HCT116 (cell line): Measurements from ENCODE around the gene PRM2.

Experiments
- CEBPB ChIP-seq: IDR thresholded peaks from 2 replicates; pipeline ENCODE4 v1.6.1; 2012; ENCODE audit warnings: low read depth
- EGR1 ChIP-seq: IDR thresholded peaks from 2 replicates; pipeline ENCODE4 v1.6.1; 2012; ENCODE audit warnings: low read depth
- ELF1 ChIP-seq: IDR thresholded peaks from 2 replicates; pipeline ENCODE4 v1.6.1; 2012; ENCODE audit warnings: low read depth, borderline replicate concordance
- EZH2 ChIP-seq: fragments of 200-600 bp; sonication (generic); IDR thresholded peaks from 2 replicates; pipeline ENCODE4 v1.6.1; 2017; ENCODE audit warnings: antibody characterized with exemption, mixed run types
- EZH2phosphoT487 ChIP-seq: fragments of 200-600 bp; IDR thresholded peaks from 2 replicates; pipeline ENCODE4 v1.6.1; 2018; ENCODE audit warnings: antibody characterized with exemption, borderline replicate concordance
- POLR2A ChIP-seq: IDR thresholded peaks from 2 replicates; pipeline ENCODE4 v1.7.0; 2011; ENCODE audit warnings: borderline replicate concordance; ENCODE audit not compliant: insufficient read depth, insufficient read length; ENCODE audit errors: extremely low read depth
- POLR2AphosphoS5 ChIP-seq: IDR thresholded peaks from 2 replicates; pipeline ENCODE4 v1.6.1; 2011; ENCODE audit warnings: mild to moderate bottlenecking, low read depth, low read length, moderate library complexity
- RAD21 ChIP-seq: IDR thresholded peaks from 2 replicates; pipeline ENCODE4 v1.6.1; 2012; ENCODE audit warnings: low read depth, mild to moderate bottlenecking
- SIN3A ChIP-seq: IDR thresholded peaks from 2 replicates; pipeline ENCODE4 v1.6.1; 2012; ENCODE audit warnings: low read depth
- YY1 ChIP-seq: IDR thresholded peaks from 2 replicates; pipeline ENCODE4 v1.6.1; 2011; ENCODE audit warnings: low read length, low read depth, moderate library complexity, mild to moderate bottlenecking; ENCODE audit not compliant: insufficient replicate concordance; ENCODE audit errors: extremely low read depth
- TF ChIP-seq, protein P1 (sequence below): IDR thresholded peaks from 2 replicates; pipeline ENCODE4 v1.6.1; 2012; ENCODE audit warnings: low read depth
- TF ChIP-seq, protein P2 (sequence below), 3 experiments: fragments of 200-600 bp in 1 of 3; sonication (generic) in 1 of 3; IDR thresholded peaks in 2 of 3; conservative IDR thresholded peaks in 1 of 3; 2 replicates each; pipeline ENCODE4 v1.5.1; 2012 to 2017; ENCODE audit warnings: low read depth in 2 of 3, low read length in 2 of 3, antibody characterized with exemption in 1 of 3, borderline replicate concordance in 1 of 3, control low read depth in 1 of 3, mild to moderate bottlenecking in 1 of 3, mixed read lengths in 1 of 3, mixed run types in 1 of 3, moderate library complexity in 1 of 3; ENCODE audit not compliant: insufficient read depth in 1 of 3
- TF ChIP-seq, protein P3 (sequence below): IDR thresholded peaks from 2 replicates; pipeline ENCODE4 v1.6.1; 2012

GRCh38 chr16:11252482-11252931 lies 23.8 kb downstream of the PRM2 start:
- TF ChIP-seq, protein P1, sequence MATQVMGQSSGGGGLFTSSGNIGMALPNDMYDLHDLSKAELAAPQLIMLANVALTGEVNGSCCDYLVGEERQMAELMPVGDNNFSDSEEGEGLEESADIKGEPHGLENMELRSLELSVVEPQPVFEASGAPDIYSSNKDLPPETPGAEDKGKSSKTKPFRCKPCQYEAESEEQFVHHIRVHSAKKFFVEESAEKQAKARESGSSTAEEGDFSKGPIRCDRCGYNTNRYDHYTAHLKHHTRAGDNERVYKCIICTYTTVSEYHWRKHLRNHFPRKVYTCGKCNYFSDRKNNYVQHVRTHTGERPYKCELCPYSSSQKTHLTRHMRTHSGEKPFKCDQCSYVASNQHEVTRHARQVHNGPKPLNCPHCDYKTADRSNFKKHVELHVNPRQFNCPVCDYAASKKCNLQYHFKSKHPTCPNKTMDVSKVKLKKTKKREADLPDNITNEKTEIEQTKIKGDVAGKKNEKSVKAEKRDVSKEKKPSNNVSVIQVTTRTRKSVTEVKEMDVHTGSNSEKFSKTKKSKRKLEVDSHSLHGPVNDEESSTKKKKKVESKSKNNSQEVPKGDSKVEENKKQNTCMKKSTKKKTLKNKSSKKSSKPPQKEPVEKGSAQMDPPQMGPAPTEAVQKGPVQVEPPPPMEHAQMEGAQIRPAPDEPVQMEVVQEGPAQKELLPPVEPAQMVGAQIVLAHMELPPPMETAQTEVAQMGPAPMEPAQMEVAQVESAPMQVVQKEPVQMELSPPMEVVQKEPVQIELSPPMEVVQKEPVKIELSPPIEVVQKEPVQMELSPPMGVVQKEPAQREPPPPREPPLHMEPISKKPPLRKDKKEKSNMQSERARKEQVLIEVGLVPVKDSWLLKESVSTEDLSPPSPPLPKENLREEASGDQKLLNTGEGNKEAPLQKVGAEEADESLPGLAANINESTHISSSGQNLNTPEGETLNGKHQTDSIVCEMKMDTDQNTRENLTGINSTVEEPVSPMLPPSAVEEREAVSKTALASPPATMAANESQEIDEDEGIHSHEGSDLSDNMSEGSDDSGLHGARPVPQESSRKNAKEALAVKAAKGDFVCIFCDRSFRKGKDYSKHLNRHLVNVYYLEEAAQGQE = no peak
- TF ChIP-seq RAD21 (no peak), YY1 (no peak), POLR2A (no peak), EZH2 (no peak), ELF1 (no peak), SIN3A (no peak), CEBPB (no peak), POLR2AphosphoS5 (no peak), EZH2phosphoT487 (no peak), EGR1 (no peak)
- TF ChIP-seq, protein P2, sequence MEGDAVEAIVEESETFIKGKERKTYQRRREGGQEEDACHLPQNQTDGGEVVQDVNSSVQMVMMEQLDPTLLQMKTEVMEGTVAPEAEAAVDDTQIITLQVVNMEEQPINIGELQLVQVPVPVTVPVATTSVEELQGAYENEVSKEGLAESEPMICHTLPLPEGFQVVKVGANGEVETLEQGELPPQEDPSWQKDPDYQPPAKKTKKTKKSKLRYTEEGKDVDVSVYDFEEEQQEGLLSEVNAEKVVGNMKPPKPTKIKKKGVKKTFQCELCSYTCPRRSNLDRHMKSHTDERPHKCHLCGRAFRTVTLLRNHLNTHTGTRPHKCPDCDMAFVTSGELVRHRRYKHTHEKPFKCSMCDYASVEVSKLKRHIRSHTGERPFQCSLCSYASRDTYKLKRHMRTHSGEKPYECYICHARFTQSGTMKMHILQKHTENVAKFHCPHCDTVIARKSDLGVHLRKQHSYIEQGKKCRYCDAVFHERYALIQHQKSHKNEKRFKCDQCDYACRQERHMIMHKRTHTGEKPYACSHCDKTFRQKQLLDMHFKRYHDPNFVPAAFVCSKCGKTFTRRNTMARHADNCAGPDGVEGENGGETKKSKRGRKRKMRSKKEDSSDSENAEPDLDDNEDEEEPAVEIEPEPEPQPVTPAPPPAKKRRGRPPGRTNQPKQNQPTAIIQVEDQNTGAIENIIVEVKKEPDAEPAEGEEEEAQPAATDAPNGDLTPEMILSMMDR (IDR thresholded peaks at IDR 0.05 in 2 of 3, conservative IDR thresholded peaks at IDR 0.05 in 1 of 3; ENCODE audit: borderline replicate concordance in 1 of 3, insufficient read depth in 1 of 3, low read depth in 2 of 3, low read length in 2 of 3) = no peak
- TF ChIP-seq, protein P3, sequence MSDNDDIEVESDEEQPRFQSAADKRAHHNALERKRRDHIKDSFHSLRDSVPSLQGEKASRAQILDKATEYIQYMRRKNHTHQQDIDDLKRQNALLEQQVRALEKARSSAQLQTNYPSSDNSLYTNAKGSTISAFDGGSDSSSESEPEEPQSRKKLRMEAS = no peak
